GM18517 (cell line): Measurements from ENCODE around the gene ERP29.
"Not testable (repeated sequence)": the region's sequence is repeated elsewhere in the genome, so short reads cannot be mapped to it uniquely, and the experiment has no call there.

Experiments
- ATAC-seq: cut with Tn5 transposase; IDR thresholded peaks from one replicate; pipeline ENCODE4 v1.9.1; 2021; ENCODE audit warnings: mild to moderate bottlenecking, moderate library complexity; ENCODE audit not compliant: unreplicated experiment

Gene ERP29

DNA sequence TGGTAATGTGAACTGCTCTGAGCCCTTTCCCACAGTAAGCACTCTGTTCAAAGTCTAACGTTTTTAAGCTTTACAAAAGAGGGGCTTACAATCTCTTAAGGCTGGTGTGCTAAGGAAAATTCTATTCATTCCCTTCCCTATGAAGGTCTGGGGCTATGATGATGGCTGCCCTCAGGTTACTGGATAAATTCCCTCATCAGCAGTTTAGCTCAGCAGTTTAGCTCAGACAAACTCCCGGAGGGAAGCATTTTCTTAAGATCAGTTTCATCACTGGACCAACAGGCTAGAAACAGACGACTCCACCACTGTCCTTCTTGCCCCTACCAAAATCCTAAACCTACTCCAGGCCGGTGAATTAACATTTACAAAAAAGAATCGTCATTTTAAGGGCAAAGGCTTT lies 19.1 kb downstream of the ERP29 start:
- ATAC-seq, result no peak

DNA sequence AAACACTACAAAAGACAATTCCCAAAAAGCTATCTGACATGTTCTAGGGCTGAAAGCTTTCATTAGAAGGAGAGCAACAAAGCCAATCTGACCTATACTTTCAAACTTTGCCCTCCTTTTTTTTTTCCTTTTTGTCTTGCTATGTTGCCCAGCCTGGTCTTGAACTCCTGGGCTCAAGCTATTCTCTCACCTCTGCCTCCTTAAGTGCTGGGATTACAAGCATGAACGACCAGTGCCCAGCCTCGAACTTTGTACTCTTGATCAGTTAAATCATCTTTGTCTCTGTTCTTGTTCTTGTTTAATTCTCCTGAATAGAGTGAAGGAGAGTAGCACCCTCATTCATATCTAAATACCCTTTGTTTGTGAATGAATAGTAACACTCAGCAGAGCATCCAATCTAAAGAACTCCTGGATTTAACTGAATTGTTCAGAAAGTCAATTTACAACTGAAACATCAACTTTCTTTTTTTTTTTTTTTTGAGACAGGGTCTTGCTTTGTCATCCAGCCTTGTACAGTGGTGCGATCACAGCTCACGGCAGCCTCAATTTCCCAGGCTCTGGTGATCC lies 22.1 kb downstream of the ERP29 start:
- ATAC-seq, result no peak

DNA sequence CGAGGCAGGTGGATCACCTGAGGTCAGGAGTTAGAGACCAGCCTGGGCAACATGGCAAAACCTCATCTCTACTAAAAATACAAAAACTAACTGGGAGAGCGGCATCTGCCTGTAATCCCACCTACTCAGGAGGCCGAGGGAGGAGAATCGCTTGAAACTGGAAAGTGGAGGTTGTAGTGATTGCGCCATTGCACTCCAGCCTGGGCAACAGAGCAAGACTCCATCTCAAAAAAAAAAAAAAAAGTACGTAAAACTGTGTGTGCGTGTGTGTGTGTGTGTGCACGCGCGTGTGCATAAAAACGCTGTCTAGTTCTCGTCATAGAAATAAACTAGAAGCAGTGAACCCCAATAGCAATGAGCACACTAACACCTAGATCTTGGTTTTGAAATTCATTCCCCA lies 23.4 kb downstream of the ERP29 start:
- ATAC-seq, result not testable (repeated sequence)

GRCh38 chr12:112046003-112046402 lies 32.8 kb downstream of the ERP29 start:
- ATAC-seq, result no peak

GRCh38 chr12:112049351-112049750 lies 36.1 kb downstream of the ERP29 start:
- ATAC-seq, result no peak

DNA sequence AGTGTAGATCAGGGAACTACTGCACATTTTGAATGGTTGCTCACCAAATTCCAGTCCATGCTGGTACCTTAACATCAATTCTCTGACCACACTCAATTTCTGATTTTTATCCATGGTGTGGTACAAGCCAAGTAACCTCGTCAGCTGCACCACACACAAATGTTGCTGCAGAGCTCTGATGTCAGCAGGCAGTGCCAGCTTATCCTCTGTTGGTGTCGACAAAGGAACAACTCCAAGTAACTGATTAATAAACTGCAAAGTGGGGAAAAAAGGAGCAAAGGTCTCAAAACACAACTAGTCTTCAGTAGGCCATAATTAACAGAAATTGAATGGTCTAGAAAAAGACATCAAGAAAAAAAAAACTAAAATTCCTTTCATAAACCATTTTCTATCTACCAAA lies 47.9 kb downstream of the ERP29 start:
- no peak for ATAC-seq

- no peak for ATAC-seq
These were observed 50.0 kb downstream of the ERP29 start for GRCh38 chr12:112063273-112063672.

- no peak for ATAC-seq
These were observed 53.3 kb downstream of the ERP29 start for GRCh38 chr12:112066566-112066965.
